ENCODE data around the gene SLC9A9.

DNA sequence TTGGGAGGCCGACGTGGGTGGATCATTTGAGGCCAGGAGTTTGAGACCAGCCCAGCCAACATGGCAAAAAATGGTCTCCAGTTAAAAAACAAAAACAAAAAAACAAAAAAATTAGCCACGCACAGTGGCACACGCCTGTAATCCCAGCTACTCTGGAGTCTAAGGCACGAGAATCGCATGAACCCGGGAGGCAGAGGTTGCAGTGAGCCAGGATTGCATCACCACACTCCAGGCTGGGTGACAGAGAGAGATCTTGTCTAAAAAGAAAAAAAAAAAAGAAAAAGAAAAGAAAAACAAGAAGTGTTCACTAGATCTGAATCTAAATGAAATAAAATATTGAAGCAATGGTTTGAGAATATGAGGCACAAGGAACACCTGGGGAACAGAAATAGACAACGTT is 36.7 kb downstream of the SLC9A9 start:
- TF ChIP-seq, protein P1, sequence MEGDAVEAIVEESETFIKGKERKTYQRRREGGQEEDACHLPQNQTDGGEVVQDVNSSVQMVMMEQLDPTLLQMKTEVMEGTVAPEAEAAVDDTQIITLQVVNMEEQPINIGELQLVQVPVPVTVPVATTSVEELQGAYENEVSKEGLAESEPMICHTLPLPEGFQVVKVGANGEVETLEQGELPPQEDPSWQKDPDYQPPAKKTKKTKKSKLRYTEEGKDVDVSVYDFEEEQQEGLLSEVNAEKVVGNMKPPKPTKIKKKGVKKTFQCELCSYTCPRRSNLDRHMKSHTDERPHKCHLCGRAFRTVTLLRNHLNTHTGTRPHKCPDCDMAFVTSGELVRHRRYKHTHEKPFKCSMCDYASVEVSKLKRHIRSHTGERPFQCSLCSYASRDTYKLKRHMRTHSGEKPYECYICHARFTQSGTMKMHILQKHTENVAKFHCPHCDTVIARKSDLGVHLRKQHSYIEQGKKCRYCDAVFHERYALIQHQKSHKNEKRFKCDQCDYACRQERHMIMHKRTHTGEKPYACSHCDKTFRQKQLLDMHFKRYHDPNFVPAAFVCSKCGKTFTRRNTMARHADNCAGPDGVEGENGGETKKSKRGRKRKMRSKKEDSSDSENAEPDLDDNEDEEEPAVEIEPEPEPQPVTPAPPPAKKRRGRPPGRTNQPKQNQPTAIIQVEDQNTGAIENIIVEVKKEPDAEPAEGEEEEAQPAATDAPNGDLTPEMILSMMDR (IDR thresholded peaks at IDR 0.05; ENCODE audit: low read depth, low read length) = no peak
- TF ChIP-seq EZH2phosphoT487 (IDR thresholded peaks at IDR 0.05; ENCODE audit: low read depth) = no peak
